ENCODE data around the gene COG5. TPM values are rescaled to one million over a fixed set of nuclear protein-coding genes. Genes with fewer than 3 reads are reported as not detected.

The COG5 gene
- total and polyA plus RNA-seq, 2 experiments from 2014 or later, result 15.4 to 36.5 TPM

DNA sequence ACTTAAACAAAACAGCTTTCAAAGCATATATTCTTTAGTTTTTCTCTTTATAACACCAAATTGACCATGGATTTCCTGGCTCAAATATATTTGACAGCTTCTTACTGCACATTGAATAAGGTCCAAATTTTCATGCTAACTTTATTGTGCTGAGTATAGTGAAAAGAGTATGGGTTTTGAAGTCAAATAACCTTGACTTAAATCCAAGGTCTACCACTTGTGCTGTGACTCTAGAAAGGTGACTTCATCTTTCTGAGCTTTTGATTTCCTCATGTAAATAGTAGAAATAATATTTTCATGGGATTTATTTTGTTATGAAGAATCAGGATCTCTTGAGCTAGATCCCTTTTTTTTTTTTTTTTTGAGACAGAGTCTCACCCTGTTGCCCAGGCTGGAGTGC lies 233.2 kb downstream of the COG5 start:
- no peak overlapping the region for H3K27ac ChIP-seq (ENCODE audit: low read depth)
- peaks cover 6% of the 10 kb centered on the region for H3K27me3 Mint-ChIP-seq (ENCODE audit: insufficient read depth, low read depth, poor library complexity)
- no peaks in the 10 kb centered on the region for H3K9me2 ChIP-seq (ENCODE audit: insufficient read depth)
- no peaks in the 10 kb centered on the region for H3K36me3 ChIP-seq (ENCODE audit: insufficient read depth)
- no peaks in the 10 kb centered on the region for H3K36me3 Mint-ChIP-seq (ENCODE audit: low read depth)
- ATAC-seq, result no peak
- H3K27me3 ChIP-seq (ENCODE audit: insufficient read depth), result no peaks in the 10 kb centered on the region
- H3K4me2 ChIP-seq, result no peak overlapping the region
- no peak overlapping the region for H3K4me3 Mint-ChIP-seq
- no peak overlapping the region for H3K27ac Mint-ChIP-seq
- no peaks in the 10 kb centered on the region for H3K4me1 Mint-ChIP-seq
- no peaks in the 10 kb centered on the region for H3K79me2 ChIP-seq (replicated peaks; ENCODE audit: insufficient read depth)
- H4K20me1 ChIP-seq (replicated peaks; ENCODE audit: insufficient read depth), result no peaks in the 10 kb centered on the region; the same call in 1 of the 2 replicates
- no peaks in the 10 kb centered on the region for H3F3A ChIP-seq (replicated peaks; ENCODE audit: low read depth)
- DNase-seq (ENCODE audit: low spot score), result no peak
- TF ChIP-seq CREB1 (CRISPR knock-in tag; IDR thresholded peaks at IDR 0.05; ENCODE audit: low read depth), result no peak
- TF ChIP-seq STAT1 (IDR thresholded peaks at IDR 0.05; ENCODE audit: unreplicated experiment), result no peak
- H2AFZ ChIP-seq, result no peak overlapping the region
- H3K9me3 Mint-ChIP-seq, result no peaks in the 10 kb centered on the region
- H3K4me1 ChIP-seq (ENCODE audit: insufficient read depth), result no peaks in the 10 kb centered on the region
- H3K4me3 ChIP-seq, result no peak overlapping the region

DNA sequence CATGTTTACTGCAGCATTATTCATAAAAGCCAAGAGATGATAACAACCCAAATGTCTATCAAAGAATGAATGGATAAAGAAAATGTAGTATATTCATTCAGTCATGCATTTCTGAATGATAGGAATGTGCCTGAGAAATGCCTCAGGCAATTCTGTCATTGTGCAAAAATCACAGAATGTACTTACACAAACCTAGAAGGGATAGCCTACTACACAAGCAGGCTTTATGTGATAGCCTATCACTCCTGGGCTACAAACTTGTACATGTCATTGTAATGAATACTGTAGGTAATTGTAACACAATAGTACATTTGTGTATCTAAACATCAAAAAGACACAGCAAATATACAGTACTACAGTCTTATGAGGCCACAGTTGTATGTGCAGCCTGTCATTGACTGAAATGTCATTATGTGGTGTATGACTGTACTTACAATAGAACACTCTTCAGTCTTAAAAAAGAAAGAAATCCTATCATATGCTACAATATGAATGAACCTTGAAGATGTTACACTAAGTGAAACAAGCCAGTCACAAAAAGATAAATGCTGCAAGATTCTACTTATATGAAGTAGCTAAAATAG lies 235.6 kb downstream of the COG5 start:
- Mint-ChIP-seq H3K27ac (no peak overlapping the region), H3K36me3 (ENCODE audit: low read depth) (no peaks in the 10 kb centered on the region), H3K4me3 (no peak overlapping the region), H3K27me3 (ENCODE audit: insufficient read depth, low read depth, poor library complexity) (peaks cover 6% of the 10 kb centered on the region), H3K4me1 (no peaks in the 10 kb centered on the region), H3K9me3 (no peaks in the 10 kb centered on the region)
- Histone ChIP-seq H3K4me3 (no peak overlapping the region), H3K4me2 (no peak overlapping the region), H3K4me1 (ENCODE audit: insufficient read depth) (no peaks in the 10 kb centered on the region), H3F3A (replicated peaks; ENCODE audit: low read depth) (no peaks in the 10 kb centered on the region), H3K79me2 (replicated peaks; ENCODE audit: insufficient read depth) (no peaks in the 10 kb centered on the region), H3K9me2 (ENCODE audit: insufficient read depth) (no peaks in the 10 kb centered on the region), H2AFZ (no peak overlapping the region), H3K27ac (ENCODE audit: low read depth) (no peak overlapping the region), H3K36me3 (ENCODE audit: insufficient read depth) (no peaks in the 10 kb centered on the region), H3K27me3 (ENCODE audit: insufficient read depth) (no peaks in the 10 kb centered on the region), H4K20me1 (replicated peaks; ENCODE audit: insufficient read depth) (no peaks in the 10 kb centered on the region)
- no peak for DNase-seq (ENCODE audit: low spot score)
- ATAC-seq, result no peak
- TF ChIP-seq EZH2phosphoT487 (IDR thresholded peaks at IDR 0.05; ENCODE audit: unreplicated experiment) (no peak), CREB1 (CRISPR knock-in tag; IDR thresholded peaks at IDR 0.05; ENCODE audit: low read depth) (no peak), JUNB (IDR thresholded peaks at IDR 0.05; ENCODE audit: unreplicated experiment) (no peak), ZNF114 (CRISPR knock-in tag; IDR thresholded peaks at IDR 0.05) (no peak), ZNF331 (CRISPR knock-in tag; IDR thresholded peaks at IDR 0.05; ENCODE audit: low read depth) (no peak), POLR2AphosphoS5 (IDR thresholded peaks at IDR 0.05; ENCODE audit: low read depth) (no peak), STAT1 (IDR thresholded peaks at IDR 0.05; ENCODE audit: unreplicated experiment) (no peak), EZH2 (IDR thresholded peaks at IDR 0.05; ENCODE audit: low read depth, unreplicated experiment) (no peak)
- TF ChIP-seq, protein P1, sequence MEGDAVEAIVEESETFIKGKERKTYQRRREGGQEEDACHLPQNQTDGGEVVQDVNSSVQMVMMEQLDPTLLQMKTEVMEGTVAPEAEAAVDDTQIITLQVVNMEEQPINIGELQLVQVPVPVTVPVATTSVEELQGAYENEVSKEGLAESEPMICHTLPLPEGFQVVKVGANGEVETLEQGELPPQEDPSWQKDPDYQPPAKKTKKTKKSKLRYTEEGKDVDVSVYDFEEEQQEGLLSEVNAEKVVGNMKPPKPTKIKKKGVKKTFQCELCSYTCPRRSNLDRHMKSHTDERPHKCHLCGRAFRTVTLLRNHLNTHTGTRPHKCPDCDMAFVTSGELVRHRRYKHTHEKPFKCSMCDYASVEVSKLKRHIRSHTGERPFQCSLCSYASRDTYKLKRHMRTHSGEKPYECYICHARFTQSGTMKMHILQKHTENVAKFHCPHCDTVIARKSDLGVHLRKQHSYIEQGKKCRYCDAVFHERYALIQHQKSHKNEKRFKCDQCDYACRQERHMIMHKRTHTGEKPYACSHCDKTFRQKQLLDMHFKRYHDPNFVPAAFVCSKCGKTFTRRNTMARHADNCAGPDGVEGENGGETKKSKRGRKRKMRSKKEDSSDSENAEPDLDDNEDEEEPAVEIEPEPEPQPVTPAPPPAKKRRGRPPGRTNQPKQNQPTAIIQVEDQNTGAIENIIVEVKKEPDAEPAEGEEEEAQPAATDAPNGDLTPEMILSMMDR (conservative IDR thresholded peaks at IDR 0.05; ENCODE audit: low read depth in 2 of 2), result no peak
- TF ChIP-seq, protein P2, sequence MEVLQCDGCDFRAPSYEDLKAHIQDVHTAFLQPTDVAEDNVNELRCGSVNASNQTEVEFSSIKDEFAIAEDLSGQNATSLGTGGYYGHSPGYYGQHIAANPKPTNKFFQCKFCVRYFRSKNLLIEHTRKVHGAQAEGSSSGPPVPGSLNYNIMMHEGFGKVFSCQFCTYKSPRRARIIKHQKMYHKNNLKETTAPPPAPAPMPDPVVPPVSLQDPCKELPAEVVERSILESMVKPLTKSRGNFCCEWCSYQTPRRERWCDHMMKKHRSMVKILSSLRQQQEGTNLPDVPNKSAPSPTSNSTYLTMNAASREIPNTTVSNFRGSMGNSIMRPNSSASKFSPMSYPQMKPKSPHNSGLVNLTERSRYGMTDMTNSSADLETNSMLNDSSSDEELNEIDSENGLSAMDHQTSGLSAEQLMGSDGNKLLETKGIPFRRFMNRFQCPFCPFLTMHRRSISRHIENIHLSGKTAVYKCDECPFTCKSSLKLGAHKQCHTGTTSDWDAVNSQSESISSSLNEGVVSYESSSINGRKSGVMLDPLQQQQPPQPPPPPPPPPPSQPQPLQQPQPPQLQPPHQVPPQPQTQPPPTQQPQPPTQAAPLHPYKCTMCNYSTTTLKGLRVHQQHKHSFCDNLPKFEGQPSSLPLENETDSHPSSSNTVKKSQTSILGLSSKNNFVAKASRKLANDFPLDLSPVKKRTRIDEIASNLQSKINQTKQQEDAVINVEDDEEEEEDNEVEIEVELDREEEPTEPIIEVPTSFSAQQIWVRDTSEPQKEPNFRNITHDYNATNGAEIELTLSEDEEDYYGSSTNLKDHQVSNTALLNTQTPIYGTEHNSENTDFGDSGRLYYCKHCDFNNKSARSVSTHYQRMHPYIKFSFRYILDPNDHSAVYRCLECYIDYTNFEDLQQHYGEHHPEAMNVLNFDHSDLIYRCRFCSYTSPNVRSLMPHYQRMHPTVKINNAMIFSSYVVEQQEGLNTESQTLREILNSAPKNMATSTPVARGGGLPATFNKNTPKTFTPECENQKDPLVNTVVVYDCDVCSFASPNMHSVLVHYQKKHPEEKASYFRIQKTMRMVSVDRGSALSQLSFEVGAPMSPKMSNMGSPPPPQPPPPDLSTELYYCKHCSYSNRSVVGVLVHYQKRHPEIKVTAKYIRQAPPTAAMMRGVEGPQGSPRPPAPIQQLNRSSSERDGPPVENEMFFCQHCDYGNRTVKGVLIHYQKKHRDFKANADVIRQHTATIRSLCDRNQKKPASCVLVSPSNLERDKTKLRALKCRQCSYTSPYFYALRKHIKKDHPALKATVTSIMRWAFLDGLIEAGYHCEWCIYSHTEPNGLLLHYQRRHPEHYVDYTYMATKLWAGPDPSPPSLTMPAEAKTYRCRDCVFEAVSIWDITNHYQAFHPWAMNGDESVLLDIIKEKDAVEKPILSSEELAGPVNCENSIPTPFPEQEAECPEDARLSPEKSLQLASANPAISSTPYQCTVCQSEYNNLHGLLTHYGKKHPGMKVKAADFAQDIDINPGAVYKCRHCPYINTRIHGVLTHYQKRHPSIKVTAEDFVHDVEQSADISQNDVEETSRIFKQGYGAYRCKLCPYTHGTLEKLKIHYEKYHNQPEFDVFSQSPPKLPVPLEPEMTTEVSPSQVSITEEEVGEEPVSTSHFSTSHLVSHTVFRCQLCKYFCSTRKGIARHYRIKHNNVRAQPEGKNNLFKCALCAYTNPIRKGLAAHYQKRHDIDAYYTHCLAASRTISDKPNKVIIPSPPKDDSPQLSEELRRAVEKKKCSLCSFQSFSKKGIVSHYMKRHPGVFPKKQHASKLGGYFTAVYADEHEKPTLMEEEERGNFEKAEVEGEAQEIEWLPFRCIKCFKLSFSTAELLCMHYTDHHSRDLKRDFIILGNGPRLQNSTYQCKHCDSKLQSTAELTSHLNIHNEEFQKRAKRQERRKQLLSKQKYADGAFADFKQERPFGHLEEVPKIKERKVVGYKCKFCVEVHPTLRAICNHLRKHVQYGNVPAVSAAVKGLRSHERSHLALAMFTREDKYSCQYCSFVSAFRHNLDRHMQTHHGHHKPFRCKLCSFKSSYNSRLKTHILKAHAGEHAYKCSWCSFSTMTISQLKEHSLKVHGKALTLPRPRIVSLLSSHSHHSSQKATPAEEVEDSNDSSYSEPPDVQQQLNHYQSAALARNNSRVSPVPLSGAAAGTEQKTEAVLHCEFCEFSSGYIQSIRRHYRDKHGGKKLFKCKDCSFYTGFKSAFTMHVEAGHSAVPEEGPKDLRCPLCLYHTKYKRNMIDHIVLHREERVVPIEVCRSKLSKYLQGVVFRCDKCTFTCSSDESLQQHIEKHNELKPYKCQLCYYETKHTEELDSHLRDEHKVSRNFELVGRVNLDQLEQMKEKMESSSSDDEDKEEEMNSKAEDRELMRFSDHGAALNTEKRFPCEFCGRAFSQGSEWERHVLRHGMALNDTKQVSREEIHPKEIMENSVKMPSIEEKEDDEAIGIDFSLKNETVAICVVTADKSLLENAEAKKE (CRISPR knock-in tag; IDR thresholded peaks at IDR 0.05), result no peak
